HT-29 (cell line): ENCODE measurements around the gene ZER1. TPM values are rescaled to one million over a fixed set of nuclear protein-coding genes. Genes with fewer than 3 reads are reported as not detected.
A peak's percentile ranks its signal among the peaks of the same experiment; 100 is the strongest.
"Not testable (repeated sequence)": the region's sequence is repeated elsewhere in the genome, so short reads cannot be mapped to it uniquely, and the experiment has no call there.

Source experiments
- DNase-seq: peaks from one replicate; pipeline ENCODE4 v3.0.0-alpha.2; 2015; ENCODE audit warnings: low spot score
- total RNA-seq: library from RNA; depleted of rRNA; stranded (reverse); fragments of >200 nt; shearing (Covaris generic); gene quantifications from 2 replicates; pipeline ENCODE4 v1.2.3, GENCODE V29; 2014

The ZER1 gene
- total RNA-seq, 1 experiment from 2014 or later = 18.5 TPM

- DNase-seq = peak; percentile 11
These were observed 15.9 kb upstream of the ZER1 start for GRCh38 chr9:128787659-128788058.

- peak; percentile 77 for DNase-seq
These were observed 15.2 kb upstream of the ZER1 start, which contains the start of gene TBC1D13 for GRCh38 chr9:128786681-128787601. TSS of gene TBC1D13 (plus strand) at chr9:128787253. CDS start at chr9:128787354, 101 bp downstream.

- DNase-seq = no peak
These were observed 13.7 kb upstream of the ZER1 start for GRCh38 chr9:128785427-128785826.

GRCh38 chr9:128782669-128783068 lies 10.9 kb upstream of the ZER1 start:
- DNase-seq = no peak

- no peak for DNase-seq
These were observed 9.7 kb upstream of the ZER1 start for GRCh38 chr9:128781187-128782070.

GRCh38 chr9:128780093-128780492 lies 8.4 kb upstream of the ZER1 start:
- not testable (repeated sequence) for DNase-seq

GRCh38 chr9:128774804-128775203 lies 3.1 kb upstream of the ZER1 start:
- no peak for DNase-seq

GRCh38 chr9:128773049-128773448 lies 1.3 kb upstream of the ZER1 start:
- DNase-seq = no peak

- DNase-seq = peak; percentile 33
These were observed 519 bp downstream of the ZER1 start for GRCh38 chr9:128771094-128771721.

GRCh38 chr9:128770286-128771030 lies 1.3 kb downstream of the ZER1 start:
- DNase-seq = no peak

GRCh38 chr9:128768606-128769005 lies 3.1 kb downstream of the ZER1 start:
- no peak for DNase-seq

- no peak for DNase-seq
These were observed 6.2 kb downstream of the ZER1 start for GRCh38 chr9:128765499-128765898.

GRCh38 chr9:128764361-128764760 lies 7.4 kb downstream of the ZER1 start:
- DNase-seq = no peak

- no peak for DNase-seq
These were observed 8.9 kb downstream of the ZER1 start for GRCh38 chr9:128762671-128763449.

- DNase-seq = no peak
These were observed 14.1 kb downstream of the ZER1 start for GRCh38 chr9:128757602-128758001.

- DNase-seq = no peak
These were observed 18.1 kb downstream of the ZER1 start for GRCh38 chr9:128753627-128754026.

GRCh38 chr9:128750926-128751595 lies 20.7 kb downstream of the ZER1 start:
- no peak for DNase-seq

- no peak for DNase-seq
These were observed 24.5 kb downstream of the ZER1 start for GRCh38 chr9:128747241-128747640.

- DNase-seq = no peak
These were observed 28.3 kb downstream of the ZER1 start for GRCh38 chr9:128743421-128743820.

GRCh38 chr9:128742401-128742800 lies 29.3 kb downstream of the ZER1 start:
- no peak for DNase-seq
